CD4-positive, alpha-beta T cell treated with Interleukin-15 for 1 hour (primary cell): ENCODE measurements around the gene CMC4.
A peak's percentile ranks its signal among the peaks of the same experiment; 100 is the strongest.

Experiments used
- DNase-seq: peaks from one replicate; pipeline ENCODE4 v3.0.0-alpha.2; 2020

The CMC4 gene

GRCh38 chrX:155052738-155053498 is 18.0 kb downstream of the CMC4 start:
- no peak for DNase-seq

- DNase-seq: peak; percentile 36
Observed at GRCh38 chrX:155048977-155049619, 21.8 kb downstream of the CMC4 start.

- DNase-seq: no peak
Observed at GRCh38 chrX:155046811-155047528, 24.0 kb downstream of the CMC4 start.

GRCh38 chrX:155046129-155046810 is 24.7 kb downstream of the CMC4 start:
- no peak for DNase-seq

GRCh38 chrX:155035688-155036087 is 35.2 kb downstream of the CMC4 start:
- no peak for DNase-seq

- DNase-seq: no peak
Observed at GRCh38 chrX:155031657-155032056, 39.3 kb downstream of the CMC4 start.

GRCh38 chrX:155028877-155029291 is 42.1 kb downstream of the CMC4 start:
- no peak for DNase-seq

- DNase-seq: no peak
Observed at GRCh38 chrX:155028129-155028528, 42.8 kb downstream of the CMC4 start.

GRCh38 chrX:155027509-155028066 is 43.3 kb downstream of the CMC4 start:
- no peak for DNase-seq

GRCh38 chrX:155026727-155027508 is 44.0 kb downstream of the CMC4 start, which contains the start of gene FUNDC2:
Gene FUNDC2, plus strand, starts transcription at chrX:155026844. Its CDS starts 95 bp downstream, at chrX:155026939.
- DNase-seq: peak; percentile 98

GRCh38 chrX:155026420-155026726 is 44.6 kb downstream of the CMC4 start:
- DNase-seq: no peak

- no peak for DNase-seq
Observed at GRCh38 chrX:155023907-155024833, 46.8 kb downstream of the CMC4 start.

- no peak for DNase-seq
Observed at GRCh38 chrX:155022585-155022984, 48.4 kb downstream of the CMC4 start, which contains the start of gene F8. Gene F8, minus strand, starts transcription at chrX:155022723. Its CDS starts 171 bp downstream, at chrX:155022552.

- DNase-seq: no peak
Observed at GRCh38 chrX:155020591-155020990, 50.3 kb downstream of the CMC4 start.
